ENCODE measurements around the gene TMEM63B. TPM values are rescaled to one million over a fixed set of nuclear protein-coding genes. Genes with fewer than 3 reads are reported as not detected.

The TMEM63B gene
- total and polyA plus RNA-seq, 9 of the 15 experiments (the other 6 are each of a cell fraction or from before 2014, with no cell fraction given), result 0.14 to 39.4 (median 14.4) TPM

DNA sequence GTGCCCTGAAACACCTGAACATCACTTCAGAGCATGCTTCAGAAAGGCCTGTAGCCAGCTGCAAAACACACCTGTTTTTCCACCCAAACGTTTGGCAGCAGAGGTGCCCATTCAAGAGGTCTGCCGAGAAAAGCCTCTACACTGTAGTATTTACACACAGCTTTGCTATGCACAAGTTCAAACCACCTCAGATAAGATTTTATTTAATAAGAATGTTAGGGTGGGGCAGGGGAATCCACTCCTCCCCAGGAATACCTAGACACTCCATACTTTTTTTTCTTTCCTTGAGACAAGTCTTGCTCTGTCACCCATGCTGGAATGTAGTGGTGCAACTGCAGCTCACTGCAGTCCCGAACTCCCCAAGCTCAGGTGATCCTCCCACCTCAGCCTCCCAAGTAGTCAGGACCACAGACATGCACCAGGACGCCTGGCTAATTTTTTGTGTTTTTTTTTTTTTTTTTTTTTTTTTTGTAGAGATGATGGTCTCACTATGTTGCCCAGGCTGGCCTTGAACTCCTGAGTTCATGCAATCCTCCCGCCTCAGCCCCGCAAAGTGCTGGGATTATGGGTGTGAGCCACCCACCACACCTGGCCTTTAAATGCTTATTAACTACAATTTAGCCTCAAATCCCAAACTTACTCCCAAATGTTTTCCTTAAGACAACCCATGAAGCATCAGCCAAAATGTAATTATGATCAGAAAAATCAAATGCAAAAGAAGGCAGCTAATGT, 9.8 kb upstream of the TMEM63B start:
- peaks cover 85% of the 10 kb centered on the region for H3K79me2 ChIP-seq (ENCODE audit: control insufficient read depth, insufficient read depth, low read length)
- no peaks in the 10 kb centered on the region for H3K27me3 ChIP-seq (ENCODE audit: control insufficient read depth in 2 of 2, insufficient read depth in 2 of 2, low read length in 2 of 2)
- BruUV-seq (replicated peaks), result no TSS peak
- ChIA-PET CTCF (ENCODE audit: low intra/inter-chr PET ratio) (no interaction called here), POLR2A (interaction anchor here (0.6 to 1.3 kb wide), 9 partner anchors 10 to 343 kb away, joined by 3 to 8 read pairs (median 3); no protein-coding TSS in a partner anchor)
- peaks cover 58% of the 10 kb centered on the region for H4K20me1 ChIP-seq (replicated peaks; ENCODE audit: control insufficient read depth, insufficient read depth, low read length)
- no peak overlapping the region for H3K4me3 ChIP-seq
- no peaks in the 10 kb centered on the region for H3K9me3 ChIP-seq (replicated peaks; ENCODE audit: control insufficient read depth, insufficient read depth, low read depth, low read length)
- no peak for DNase-seq (ENCODE audit: extremely low read depth in 1 of 4, low spot score in 3 of 4)
- H3K27ac ChIP-seq (ENCODE audit: extremely low read depth, low read depth, low read length), result peak overlapping the region; percentile 10; the same call in 1 of the 3 replicates
- TF ChIP-seq E2F6 (IDR thresholded peaks at IDR 0.05; ENCODE audit: borderline replicate concordance in 1 of 2, extremely low read depth in 1 of 2, insufficient read depth in 1 of 2, insufficient read length in 1 of 2, low read depth in 1 of 2, low read length in 1 of 2, poor library complexity in 1 of 2, severe bottlenecking in 1 of 2) (no peak), ZNF280B (CRISPR knock-in tag; IDR thresholded peaks at IDR 0.05) (no peak), BCL6 (CRISPR knock-in tag; IDR thresholded peaks at IDR 0.05) (no peak)
- TF ChIP-seq, protein P1, sequence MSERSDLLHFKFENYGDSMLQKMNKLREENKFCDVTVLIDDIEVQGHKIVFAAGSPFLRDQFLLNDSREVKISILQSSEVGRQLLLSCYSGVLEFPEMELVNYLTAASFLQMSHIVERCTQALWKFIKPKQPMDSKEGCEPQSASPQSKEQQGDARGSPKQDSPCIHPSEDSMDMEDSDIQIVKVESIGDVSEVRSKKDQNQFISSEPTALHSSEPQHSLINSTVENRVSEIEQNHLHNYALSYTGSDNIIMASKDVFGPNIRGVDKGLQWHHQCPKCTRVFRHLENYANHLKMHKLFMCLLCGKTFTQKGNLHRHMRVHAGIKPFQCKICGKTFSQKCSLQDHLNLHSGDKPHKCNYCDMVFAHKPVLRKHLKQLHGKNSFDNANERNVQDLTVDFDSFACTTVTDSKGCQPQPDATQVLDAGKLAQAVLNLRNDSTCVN (CRISPR knock-in tag; IDR thresholded peaks at IDR 0.05), result no peak
- TF ChIP-seq, protein P2, sequence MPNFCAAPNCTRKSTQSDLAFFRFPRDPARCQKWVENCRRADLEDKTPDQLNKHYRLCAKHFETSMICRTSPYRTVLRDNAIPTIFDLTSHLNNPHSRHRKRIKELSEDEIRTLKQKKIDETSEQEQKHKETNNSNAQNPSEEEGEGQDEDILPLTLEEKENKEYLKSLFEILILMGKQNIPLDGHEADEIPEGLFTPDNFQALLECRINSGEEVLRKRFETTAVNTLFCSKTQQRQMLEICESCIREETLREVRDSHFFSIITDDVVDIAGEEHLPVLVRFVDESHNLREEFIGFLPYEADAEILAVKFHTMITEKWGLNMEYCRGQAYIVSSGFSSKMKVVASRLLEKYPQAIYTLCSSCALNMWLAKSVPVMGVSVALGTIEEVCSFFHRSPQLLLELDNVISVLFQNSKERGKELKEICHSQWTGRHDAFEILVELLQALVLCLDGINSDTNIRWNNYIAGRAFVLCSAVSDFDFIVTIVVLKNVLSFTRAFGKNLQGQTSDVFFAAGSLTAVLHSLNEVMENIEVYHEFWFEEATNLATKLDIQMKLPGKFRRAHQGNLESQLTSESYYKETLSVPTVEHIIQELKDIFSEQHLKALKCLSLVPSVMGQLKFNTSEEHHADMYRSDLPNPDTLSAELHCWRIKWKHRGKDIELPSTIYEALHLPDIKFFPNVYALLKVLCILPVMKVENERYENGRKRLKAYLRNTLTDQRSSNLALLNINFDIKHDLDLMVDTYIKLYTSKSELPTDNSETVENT (CRISPR knock-in tag; IDR thresholded peaks at IDR 0.05), result no peak
- no peak for FAIRE-seq
- peaks cover 40 to 57% of the 10 kb centered on the region in 2 experiments for H3K4me1 ChIP-seq (replicated peaks in 1 of 2; ENCODE audit: control insufficient read depth in 2 of 2, insufficient read depth in 2 of 2, low read length in 2 of 2)
- peaks cover 8% of the 10 kb centered on the region for H3K9me1 ChIP-seq (ENCODE audit: control insufficient read depth, insufficient read depth, low read length)
- 0 out of 4 replicates have a peak overlapping the region, but pooled peaks of 1 of the 2 experiments have one; percentile 16 for H3K9ac ChIP-seq (ENCODE audit: insufficient read depth in 1 of 2, low read depth in 2 of 2, low read length in 2 of 2)
- no peak overlapping the region for H3K4me2 ChIP-seq (ENCODE audit: insufficient read depth, low read length)
- no peak overlapping the region for H2AFZ ChIP-seq (ENCODE audit: low read depth, low read length)
- in situ Hi-C loops (cut with MboI) (no loop called here), intact Hi-C loops (cut with micrococcal nuclease) (loop anchor here (5.0 kb wide), 1 partner anchor 35 kb away; no protein-coding TSS in a partner anchor)
- 59% methylated on average over 6 of the region's 6 CpGs for WGBS (ENCODE audit: insufficient coverage, low coverage, missing lambda C conversion rate)
- H3K36me3 ChIP-seq (ENCODE audit: control insufficient read depth, insufficient read depth, low read length), result peaks cover 80% of the 10 kb centered on the region
- no peak for ATAC-seq
